ENCODE results near the gene PRKG1.
"Not testable (repeated sequence)": the region's sequence is repeated elsewhere in the genome, so short reads cannot be mapped to it uniquely, and the experiment has no call there.

The PRKG1 gene

DNA sequence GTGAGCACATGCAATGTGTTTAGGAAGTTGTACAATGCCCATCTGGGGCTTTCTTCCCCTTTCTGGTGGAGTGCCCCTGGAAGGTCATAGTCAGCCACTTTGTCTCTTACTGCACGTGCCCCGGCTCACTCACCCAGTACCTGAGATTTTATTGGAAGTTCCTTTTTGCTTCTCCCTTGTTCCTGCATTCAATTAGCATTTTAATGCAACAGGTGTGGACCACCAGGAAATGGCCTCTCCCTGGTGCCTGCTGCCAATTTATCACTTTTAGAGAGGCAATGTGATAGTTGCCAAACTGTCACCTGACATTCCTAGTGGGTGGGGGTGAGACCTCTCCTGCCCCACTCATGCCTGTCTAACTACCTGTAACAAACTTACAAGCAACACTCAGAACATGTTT, 946.4 kb downstream of the PRKG1 start:
- no peaks in the 10 kb centered on the region for H3K27me3 Mint-ChIP-seq
- DNase-seq (no peak), ATAC-seq (replicated peaks) (no peak)
- H3K27ac Mint-ChIP-seq, result no peak overlapping the region
- no peaks in the 10 kb centered on the region for H3K4me1 Mint-ChIP-seq (ENCODE audit: low read depth in 2 of 2)
- H3K9me3 Mint-ChIP-seq, result no peaks in the 10 kb centered on the region
- H3K36me3 Mint-ChIP-seq (ENCODE audit: insufficient read depth), result no peaks in the 10 kb centered on the region
- H3K4me3 Mint-ChIP-seq, result no peak overlapping the region

DNA sequence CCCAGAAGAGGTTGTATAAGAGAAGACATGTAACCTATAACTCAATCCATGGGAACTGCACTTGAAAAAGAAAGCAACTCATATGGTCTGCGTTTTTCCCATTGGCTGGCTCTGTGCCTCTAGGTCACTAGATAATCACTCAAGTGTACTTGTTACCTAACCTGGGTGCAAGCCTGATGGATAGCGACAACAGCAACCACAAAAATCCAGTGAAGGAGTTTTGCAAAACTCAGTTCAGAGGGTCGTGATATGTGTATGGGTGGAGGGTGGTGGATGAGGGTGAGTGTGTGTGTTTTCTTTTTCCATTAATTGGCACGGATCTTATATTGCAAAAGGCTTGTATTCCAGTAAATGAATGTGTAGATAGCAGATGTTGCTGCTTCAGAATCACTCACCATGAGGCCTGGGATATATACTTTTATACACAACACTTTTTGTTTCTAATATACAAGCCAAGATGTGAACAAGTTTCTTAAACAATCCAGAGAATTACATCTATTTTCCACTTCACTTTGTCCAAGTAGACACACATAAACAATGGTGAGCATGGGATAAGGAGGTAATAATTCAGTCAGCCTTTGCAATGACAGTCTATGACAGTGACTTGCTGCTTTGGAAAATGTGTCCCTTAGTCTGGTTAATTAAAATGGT, 952.9 kb downstream of the PRKG1 start:
- no peaks in the 10 kb centered on the region for H3K36me3 Mint-ChIP-seq (ENCODE audit: insufficient read depth)
- ATAC-seq (replicated peaks), result no peak

DNA sequence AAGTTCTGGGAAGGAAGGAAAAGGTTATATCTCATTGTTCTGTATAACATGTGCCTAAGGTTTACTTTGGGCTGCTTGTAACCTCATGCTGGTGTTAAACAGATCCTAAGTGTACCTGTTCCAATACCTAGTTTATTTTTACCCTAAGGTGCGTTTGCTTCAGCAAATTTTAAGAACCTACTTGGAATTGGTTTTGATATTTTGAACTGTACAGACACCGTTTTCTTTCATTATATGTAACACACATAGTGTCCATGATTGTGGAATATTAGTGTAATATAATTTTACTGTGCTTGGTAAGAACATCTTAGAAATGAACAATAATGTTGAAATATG, 954.2 kb downstream of the PRKG1 start:
- Mint-ChIP-seq H3K4me1 (ENCODE audit: low read depth in 2 of 2) (no peaks in the 10 kb centered on the region), H3K9me3 (peaks cover 3 to 8% of the 10 kb centered on the region in 2 donors), H3K27ac (no peak overlapping the region), H3K27me3 (no peaks in the 10 kb centered on the region), H3K4me3 (no peak overlapping the region), H3K36me3 (ENCODE audit: insufficient read depth) (no peaks in the 10 kb centered on the region)
- DNase-seq (no peak), ATAC-seq (replicated peaks) (no peak)

More for the DNA sequence above, 952.9 kb downstream of the PRKG1 start:
- no peak for DNase-seq
- Mint-ChIP-seq H3K27me3 (no peaks in the 10 kb centered on the region), H3K4me1 (ENCODE audit: low read depth in 2 of 2) (no peaks in the 10 kb centered on the region), H3K9me3 (peaks cover 0 to 6% of the 10 kb centered on the region in 2 donors), H3K4me3 (no peak overlapping the region), H3K27ac (no peak overlapping the region)

DNA sequence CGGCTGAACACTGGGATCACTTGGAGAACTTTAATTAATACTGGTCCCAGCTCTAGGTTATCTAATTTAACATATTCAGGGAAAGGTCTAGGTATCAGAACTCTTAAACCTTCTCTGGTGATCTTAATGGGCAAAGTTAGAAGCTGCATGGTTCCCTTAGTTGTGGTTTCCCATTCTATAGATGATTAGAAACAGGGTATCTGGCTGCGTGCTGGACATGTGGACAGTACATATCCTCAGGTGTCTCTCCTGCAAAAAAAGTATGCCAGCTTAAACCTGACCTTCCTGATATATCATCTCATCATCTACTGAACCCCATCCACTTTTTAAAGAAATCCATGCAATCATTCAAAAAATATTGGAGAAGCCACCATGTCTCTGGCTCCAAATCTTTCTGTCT, 955.3 kb downstream of the PRKG1 start:
- H3K4me3 Mint-ChIP-seq, result no peak overlapping the region
- ATAC-seq (replicated peaks) (no peak), DNase-seq (no peak)
- H3K4me1 Mint-ChIP-seq (ENCODE audit: low read depth in 2 of 2), result no peaks in the 10 kb centered on the region
- no peak overlapping the region for H3K27ac Mint-ChIP-seq
- H3K36me3 Mint-ChIP-seq (ENCODE audit: insufficient read depth), result no peaks in the 10 kb centered on the region
- H3K9me3 Mint-ChIP-seq, result peaks cover 6 to 10% of the 10 kb centered on the region in 2 donors
- H3K27me3 Mint-ChIP-seq, result no peaks in the 10 kb centered on the region

DNA sequence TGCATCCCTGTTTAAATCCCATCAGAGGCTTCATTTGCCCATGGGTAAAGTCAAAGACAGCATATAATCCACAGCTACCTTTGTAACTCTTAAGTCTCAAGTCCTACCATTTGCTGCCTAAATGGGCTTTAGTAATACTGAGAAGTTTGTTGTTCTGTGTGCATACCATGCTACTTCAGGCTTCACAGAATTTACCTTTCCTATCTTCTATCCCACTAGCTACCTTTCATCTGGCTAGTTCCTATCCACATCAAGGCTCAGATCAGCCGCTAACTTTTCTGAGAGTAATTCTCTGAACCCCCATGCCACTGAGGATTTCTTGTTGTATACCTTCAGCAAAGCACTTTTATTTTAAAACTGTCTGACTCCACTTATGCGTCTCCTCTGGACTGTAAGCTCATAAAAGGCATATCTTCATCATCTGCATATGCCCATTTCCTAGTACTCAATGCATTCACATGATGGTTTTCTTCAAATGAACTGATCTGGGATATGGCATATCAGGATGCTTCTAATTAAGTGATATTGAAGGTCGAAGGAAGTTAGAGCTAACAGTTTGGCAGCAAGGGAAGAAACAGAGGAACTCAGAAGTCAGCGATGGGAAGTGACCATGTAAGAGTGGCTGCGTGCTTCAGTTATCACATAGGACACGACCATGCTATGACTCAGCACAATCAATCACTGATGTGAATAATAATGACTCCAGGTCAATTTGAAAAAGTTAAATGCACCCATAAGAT, 955.9 kb downstream of the PRKG1 start:
- no peak overlapping the region for H3K27ac Mint-ChIP-seq
- H3K4me1 Mint-ChIP-seq (ENCODE audit: low read depth in 2 of 2), result no peaks in the 10 kb centered on the region
- no peaks in the 10 kb centered on the region for H3K36me3 Mint-ChIP-seq (ENCODE audit: insufficient read depth)
- no peak for DNase-seq
- no peak overlapping the region for H3K4me3 Mint-ChIP-seq
- no peak for ATAC-seq (replicated peaks)
- no peaks in the 10 kb centered on the region for H3K27me3 Mint-ChIP-seq
- H3K9me3 Mint-ChIP-seq, result peaks cover 6 to 10% of the 10 kb centered on the region in 2 donors

DNA sequence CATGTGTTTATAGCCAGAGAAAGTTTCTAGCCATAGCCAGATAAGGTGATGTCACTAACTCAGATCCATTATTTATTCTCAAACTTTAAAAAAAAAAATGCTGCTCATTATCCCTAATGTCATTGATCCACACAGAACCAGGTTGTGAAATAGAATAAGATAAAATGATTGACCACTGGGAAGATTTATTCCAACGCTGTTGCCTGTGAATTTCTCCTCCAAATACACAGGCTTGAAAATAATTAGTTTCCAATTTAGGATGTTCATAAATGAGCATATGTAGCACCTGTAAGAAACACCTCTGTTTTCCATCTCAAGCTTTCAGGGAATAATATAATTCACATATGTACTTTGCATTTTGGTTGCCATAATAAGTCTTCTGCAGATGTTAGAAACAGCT, 956.7 kb downstream of the PRKG1 start:
- Mint-ChIP-seq H3K9me3 (peaks cover 6 to 12% of the 10 kb centered on the region in 2 donors), H3K4me1 (ENCODE audit: low read depth in 2 of 2) (no peaks in the 10 kb centered on the region), H3K27ac (no peak overlapping the region), H3K27me3 (no peaks in the 10 kb centered on the region), H3K36me3 (ENCODE audit: insufficient read depth) (no peaks in the 10 kb centered on the region), H3K4me3 (no peak overlapping the region)
- ATAC-seq (replicated peaks), result no peak
- no peak for DNase-seq

DNA sequence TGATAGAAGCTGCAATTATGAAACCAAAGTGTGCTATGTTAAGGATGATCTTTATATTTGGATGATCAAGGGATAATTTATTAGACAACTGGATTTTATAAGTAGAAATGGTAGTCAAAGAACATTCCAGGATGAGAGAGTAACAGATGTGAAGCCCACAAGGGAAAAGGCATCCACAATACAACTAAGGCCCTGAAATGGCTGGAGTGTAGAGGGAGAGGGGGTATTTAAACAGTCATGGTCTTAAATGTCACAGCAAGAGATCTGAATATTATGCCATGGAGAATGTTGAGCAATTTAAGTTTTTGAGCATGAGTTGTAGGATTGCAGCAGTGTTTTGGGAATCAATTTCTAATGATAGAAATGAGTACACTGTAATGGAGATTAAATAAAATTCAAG, 957.5 kb downstream of the PRKG1 start:
- no peaks in the 10 kb centered on the region for H3K36me3 Mint-ChIP-seq (ENCODE audit: insufficient read depth)
- H3K27ac Mint-ChIP-seq, result no peak overlapping the region
- DNase-seq, result no peak
- no peak overlapping the region for H3K4me3 Mint-ChIP-seq
- H3K27me3 Mint-ChIP-seq, result no peaks in the 10 kb centered on the region
- ATAC-seq (replicated peaks), result no peak
- no peaks in the 10 kb centered on the region for H3K4me1 Mint-ChIP-seq (ENCODE audit: low read depth in 2 of 2)
- H3K9me3 Mint-ChIP-seq, result peaks cover 6 to 11% of the 10 kb centered on the region in 2 donors

DNA sequence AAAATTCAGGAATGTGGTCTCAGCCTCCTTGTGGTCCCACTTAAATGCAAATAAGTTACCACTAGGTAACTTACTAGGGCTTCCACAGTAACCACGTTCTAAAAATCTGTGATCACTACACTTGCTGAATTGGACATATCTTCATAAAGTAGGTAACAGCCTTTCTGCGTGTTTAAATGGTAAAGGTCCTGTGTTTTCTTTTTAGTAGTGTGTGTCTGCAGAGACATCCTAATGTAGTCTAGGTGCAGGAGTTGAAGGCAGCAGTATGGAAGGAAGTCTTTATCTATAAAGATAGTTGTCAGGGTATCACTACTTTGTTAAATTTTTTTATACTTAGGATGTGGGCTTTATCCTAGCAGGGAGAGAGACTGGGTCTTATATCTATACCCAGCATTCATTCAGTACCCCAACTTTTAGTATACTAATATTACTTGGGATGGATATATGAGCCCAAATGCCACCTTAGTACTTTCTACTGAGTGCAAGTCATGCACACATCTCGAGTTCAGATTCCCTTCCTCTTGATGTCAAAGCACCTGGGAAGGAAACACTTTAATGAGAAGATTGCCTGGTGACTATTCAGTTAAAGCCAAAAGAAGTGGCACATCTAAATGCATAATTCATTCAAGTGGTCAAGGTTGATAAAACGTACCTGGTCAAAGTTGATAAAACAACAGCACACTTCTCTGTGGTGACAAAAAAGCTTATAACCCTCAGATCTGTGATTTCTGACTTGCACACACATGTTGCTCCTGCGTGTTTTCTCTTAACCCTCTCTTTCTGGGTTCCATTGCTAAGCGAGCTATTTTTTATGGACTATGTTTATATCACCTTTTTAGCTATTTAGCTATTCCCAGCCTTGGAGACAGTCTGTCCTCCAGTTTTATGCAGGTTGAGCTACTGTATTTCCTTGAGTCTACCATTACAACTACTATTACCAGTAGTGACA, 958.7 kb downstream of the PRKG1 start:
- ATAC-seq (replicated peaks) (no peak), DNase-seq (no peak)
- no peak overlapping the region for H3K4me3 Mint-ChIP-seq
- H3K36me3 Mint-ChIP-seq (ENCODE audit: insufficient read depth), result no peaks in the 10 kb centered on the region
- no peaks in the 10 kb centered on the region for H3K27me3 Mint-ChIP-seq
- H3K4me1 Mint-ChIP-seq (ENCODE audit: low read depth in 2 of 2), result no peaks in the 10 kb centered on the region
- H3K27ac Mint-ChIP-seq, result no peak overlapping the region
- H3K9me3 Mint-ChIP-seq, result peaks cover 6 to 9% of the 10 kb centered on the region in 2 donors

DNA sequence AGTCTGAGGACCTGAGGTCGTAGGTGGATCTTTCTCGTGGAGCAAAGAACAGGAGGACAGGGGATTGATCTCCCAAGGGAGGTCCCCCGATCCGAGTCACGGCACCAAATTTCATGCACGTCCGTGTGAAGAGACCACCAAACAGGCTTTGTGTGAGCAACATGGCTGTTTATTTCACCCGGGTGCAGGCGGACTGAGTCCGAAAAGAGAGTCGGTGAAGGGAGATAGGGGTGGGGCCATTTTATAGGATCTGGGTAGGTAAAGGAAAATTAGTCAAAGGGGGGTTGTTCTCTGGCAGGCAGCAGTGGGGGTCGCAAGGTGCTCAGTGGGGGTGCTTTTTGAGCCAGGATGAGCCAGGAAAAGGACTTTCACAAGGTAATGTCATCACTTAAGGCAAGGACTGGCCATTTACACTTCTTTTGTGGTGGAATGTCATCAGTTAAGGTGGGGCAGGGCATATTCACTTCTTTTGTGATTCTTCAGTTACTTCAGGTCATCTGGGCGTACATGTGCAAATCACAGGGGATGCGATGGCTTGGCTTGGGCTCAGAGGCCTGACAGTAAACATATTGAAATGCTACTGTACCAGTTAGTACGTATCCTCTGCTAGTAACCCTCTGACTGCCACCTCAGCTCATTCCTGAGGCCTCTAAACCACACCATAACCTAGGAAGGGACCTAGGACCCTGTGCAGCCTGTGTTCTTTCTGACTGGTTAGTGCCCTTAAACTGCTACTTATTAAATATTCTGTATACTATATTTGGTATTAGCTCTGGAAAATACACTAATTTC, 964.9 kb downstream of the PRKG1 start:
- not testable (repeated sequence) for H3K27me3 Mint-ChIP-seq; H3K9me3 Mint-ChIP-seq; H3K4me1 Mint-ChIP-seq (ENCODE audit: low read depth in 2 of 2); H3K4me3 Mint-ChIP-seq; H3K36me3 Mint-ChIP-seq (ENCODE audit: insufficient read depth); H3K27ac Mint-ChIP-seq; DNase-seq; ATAC-seq (replicated peaks)

DNA sequence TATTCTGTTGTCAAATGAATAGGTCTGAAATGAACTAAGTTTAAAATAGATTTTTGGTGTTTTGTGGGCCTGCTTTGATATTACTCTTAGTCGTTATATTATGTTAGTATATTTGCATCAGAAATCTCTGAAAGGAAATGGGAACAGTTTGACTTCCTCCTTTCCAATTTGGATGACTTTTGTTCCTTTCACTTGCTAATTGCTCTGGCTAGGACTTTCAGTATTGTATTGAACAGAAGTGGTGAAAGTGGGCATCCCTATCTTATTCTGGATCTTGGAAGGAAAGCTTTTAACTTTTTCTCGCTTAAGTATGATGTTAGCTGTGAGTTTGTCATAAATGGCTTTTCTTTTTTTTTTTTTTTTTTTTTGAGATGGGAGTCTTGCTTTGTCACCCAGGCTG, 966.2 kb downstream of the PRKG1 start:
- peaks cover 0 to 3% of the 10 kb centered on the region in 2 donors for H3K9me3 Mint-ChIP-seq
- DNase-seq (no peak), ATAC-seq (replicated peaks) (no peak)
- H3K4me1 Mint-ChIP-seq (ENCODE audit: low read depth in 2 of 2), result no peaks in the 10 kb centered on the region
- no peak overlapping the region for H3K4me3 Mint-ChIP-seq
- H3K27me3 Mint-ChIP-seq, result no peaks in the 10 kb centered on the region
- no peaks in the 10 kb centered on the region for H3K36me3 Mint-ChIP-seq (ENCODE audit: insufficient read depth)
- no peak overlapping the region for H3K27ac Mint-ChIP-seq

DNA sequence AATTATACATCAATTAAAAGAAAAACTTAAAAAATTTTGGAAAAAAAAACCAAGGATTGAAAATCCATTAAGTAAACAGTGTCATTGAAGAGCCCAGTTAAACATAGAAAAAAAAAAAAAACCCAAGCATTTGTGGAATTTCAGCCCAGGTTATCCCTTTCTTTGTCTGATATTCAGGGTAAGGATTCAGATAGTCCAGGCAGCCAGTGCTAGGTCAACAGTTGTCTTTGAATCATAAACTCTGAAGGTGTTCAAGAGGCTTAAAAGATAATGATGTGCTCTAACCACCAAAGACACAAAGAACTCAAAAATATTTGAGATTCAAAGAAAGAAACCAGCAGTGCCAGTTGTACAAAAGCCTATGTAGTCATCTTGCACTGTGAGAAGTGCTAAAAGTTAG, 969.5 kb downstream of the PRKG1 start:
- H3K4me1 Mint-ChIP-seq (ENCODE audit: low read depth in 2 of 2), result no peaks in the 10 kb centered on the region
- ATAC-seq (replicated peaks) (no peak), DNase-seq (no peak)
- no peak overlapping the region for H3K4me3 Mint-ChIP-seq
- H3K27ac Mint-ChIP-seq, result no peak overlapping the region
- no peaks in the 10 kb centered on the region for H3K36me3 Mint-ChIP-seq (ENCODE audit: insufficient read depth)
- H3K9me3 Mint-ChIP-seq, result peaks cover 0 to 1% of the 10 kb centered on the region in 2 donors
- H3K27me3 Mint-ChIP-seq, result no peaks in the 10 kb centered on the region

DNA sequence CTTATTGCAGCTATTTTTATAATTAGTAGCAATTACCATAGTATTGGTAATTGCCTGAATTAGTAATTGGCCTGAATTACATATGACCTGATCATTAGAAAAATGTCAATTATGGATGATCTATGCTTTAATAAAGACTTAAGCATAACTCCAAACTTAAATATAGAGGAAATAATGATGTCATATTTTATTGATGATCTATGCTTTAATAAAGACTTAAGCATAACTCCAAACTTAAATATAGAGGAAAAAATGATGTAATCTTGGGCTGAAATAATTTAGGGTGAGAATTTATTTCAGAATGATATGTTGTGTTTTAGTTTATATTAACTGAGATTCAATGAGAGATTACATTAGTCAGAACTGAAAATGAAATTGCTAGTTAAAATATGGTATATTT, 973.8 kb downstream of the PRKG1 start:
- Mint-ChIP-seq H3K27me3 (no peaks in the 10 kb centered on the region), H3K4me3 (no peak overlapping the region), H3K9me3 (peaks cover 4 to 7% of the 10 kb centered on the region in 2 donors), H3K27ac (no peak overlapping the region), H3K36me3 (ENCODE audit: insufficient read depth) (no peaks in the 10 kb centered on the region), H3K4me1 (ENCODE audit: low read depth in 2 of 2) (no peaks in the 10 kb centered on the region)
- DNase-seq (no peak), ATAC-seq (replicated peaks) (no peak)

DNA sequence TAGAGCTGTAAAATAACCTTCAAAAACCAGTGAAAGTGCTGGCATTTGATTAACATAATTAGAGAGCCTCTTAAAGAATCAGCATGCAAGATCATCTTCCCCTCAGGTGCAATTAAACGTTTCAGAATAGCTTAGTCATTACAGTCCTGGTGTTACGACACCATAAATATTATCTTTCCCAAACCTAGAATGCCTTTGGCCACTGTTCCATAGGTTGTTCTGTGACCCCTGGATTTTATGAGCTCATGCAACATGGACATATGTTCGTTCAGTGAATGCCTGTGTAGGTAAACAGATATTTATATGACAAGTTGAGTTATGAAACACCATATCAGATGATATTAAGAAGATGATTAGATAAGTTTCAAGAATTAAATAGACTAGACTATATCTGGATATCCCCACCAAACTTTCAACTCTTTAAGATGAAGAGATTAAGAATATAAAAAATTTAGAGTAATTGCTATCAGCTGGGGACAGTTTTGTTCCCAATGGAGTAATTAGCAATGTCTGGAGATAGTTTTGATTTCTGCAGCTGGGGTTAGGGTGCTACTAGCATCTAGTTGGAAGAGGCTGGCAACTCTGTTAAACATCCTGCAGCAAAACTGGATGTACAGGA, 976.3 kb downstream of the PRKG1 start:
- Mint-ChIP-seq H3K4me1 (ENCODE audit: low read depth in 2 of 2) (no peaks in the 10 kb centered on the region), H3K27me3 (no peaks in the 10 kb centered on the region), H3K27ac (no peak overlapping the region), H3K4me3 (no peak overlapping the region), H3K36me3 (ENCODE audit: insufficient read depth) (no peaks in the 10 kb centered on the region), H3K9me3 (peaks cover 3 to 7% of the 10 kb centered on the region in 2 donors)
- DNase-seq (no peak), ATAC-seq (replicated peaks) (no peak)

Measured in effector memory CD8-positive, alpha-beta T cell (primary cell).